ENCODE results near the gene DOK7.

DNA sequence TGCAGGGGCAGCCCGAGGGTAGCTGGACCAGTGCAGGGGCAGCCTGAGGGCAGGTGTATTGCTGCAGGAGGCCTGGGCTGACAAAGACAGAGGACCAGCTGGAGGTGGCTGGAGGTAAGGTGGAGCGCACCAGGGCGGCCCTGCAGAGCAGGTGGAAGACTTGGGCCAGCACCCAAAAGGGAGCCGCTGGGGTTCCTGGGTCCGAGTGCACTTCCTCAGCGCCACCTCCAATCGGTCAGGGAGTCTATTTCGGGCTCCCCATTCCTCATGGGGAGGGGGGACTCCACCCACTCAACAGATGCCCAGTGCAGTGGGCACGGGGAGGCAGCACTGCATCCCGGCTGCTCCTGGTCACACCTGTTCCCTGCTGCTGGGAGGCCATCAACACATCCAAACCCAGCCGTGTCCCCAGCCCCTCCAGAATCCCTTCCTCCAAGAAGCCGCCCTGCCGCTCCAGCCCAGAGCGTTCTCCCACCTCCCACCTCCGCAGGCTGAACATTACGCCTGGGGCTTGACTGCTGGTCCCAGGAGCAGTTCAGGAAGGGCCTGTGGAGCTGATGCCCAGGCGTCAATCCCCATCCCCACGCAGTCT is 67.7 kb downstream of the DOK7 start:
- TF ChIP-seq CTCF (IDR thresholded peaks at IDR 0.05) (no peak), POLR2A (IDR thresholded peaks at IDR 0.05) (no peak)

Measured in breast epithelium (tissue), 3 donors.